ENCODE measurements around the gene FAM107B. TPM values are rescaled to one million over a fixed set of nuclear protein-coding genes. Genes with fewer than 3 reads are reported as not detected.

The FAM107B gene
- total and polyA plus RNA-seq, 12 donors, result 2.6 to 18.5 (median 6.2) TPM

GRCh38 chr10:14773551-14774213 lies 1.0 kb downstream of the FAM107B start:
- no peaks in the 10 kb centered on the region for H3K9me3 ChIP-seq
- peak in 1 of 9 donors; percentile 28 for TF ChIP-seq CTCF (IDR thresholded peaks at IDR 0.05)
- ATAC-seq, result no peak
- no peaks in the 10 kb centered on the region for H3K36me3 ChIP-seq
- H3K4me3 ChIP-seq, result no peak overlapping the region
- no peaks in the 10 kb centered on the region for H3K27me3 ChIP-seq
- no peak for DNase-seq
- intact Hi-C loops (cut with DNase I), result loop anchor here in 1 of 10 donors (5.0 kb wide), 1 partner anchor 1731 kb away; no protein-coding TSS in a partner anchor
- H3K27ac ChIP-seq, result no peak overlapping the region
- H3K4me1 ChIP-seq, result peaks cover 0 to 8% (median 0%) of the 10 kb centered on the region in 9 donors
- 85 to 91% methylated on average over 10 of the region's 10 CpGs for WGBS, 2 donors

- no peaks in the 10 kb centered on the region for H3K27me3 ChIP-seq
- H3K4me1 ChIP-seq, result no peaks in the 10 kb centered on the region
- DNase-seq (no peak), ATAC-seq (peak in 1 of 8 donors; percentile 49)
- H3K27ac ChIP-seq, result no peak overlapping the region
- 60 to 75% methylated on average over 7 of the region's 7 CpGs for WGBS, 2 donors
- no peaks in the 10 kb centered on the region for H3K9me3 ChIP-seq
- no peak overlapping the region for H3K4me3 ChIP-seq
- intact Hi-C loops (cut with DNase I), result loop anchor here in 1 of 10 donors (5.0 kb wide), 1 partner anchor 1730 kb away; no protein-coding TSS in a partner anchor
- no peak for TF ChIP-seq CTCF (IDR thresholded peaks at IDR 0.05)
- no peaks in the 10 kb centered on the region for H3K36me3 ChIP-seq
Observed at GRCh38 chr10:14772399-14772798, 2.3 kb downstream of the FAM107B start.

GRCh38 chr10:14770927-14771326 lies 3.8 kb downstream of the FAM107B start:
- H3K4me3 ChIP-seq, result no peak overlapping the region
- DNase-seq (no peak), ATAC-seq (no peak)
- intact Hi-C loops (cut with DNase I), result loop anchor here in 1 of 10 donors (5.0 kb wide), 1 partner anchor 1729 kb away; no protein-coding TSS in a partner anchor
- H3K27ac ChIP-seq, result no peak overlapping the region
- no peaks in the 10 kb centered on the region for H3K9me3 ChIP-seq
- WGBS, 2 donors, result 91 to 93% methylated on average over 2 of the region's 2 CpGs
- no peaks in the 10 kb centered on the region for H3K36me3 ChIP-seq
- no peak for TF ChIP-seq CTCF (IDR thresholded peaks at IDR 0.05)
- H3K27me3 ChIP-seq, result no peaks in the 10 kb centered on the region
- H3K4me1 ChIP-seq, result no peaks in the 10 kb centered on the region

GRCh38 chr10:14761372-14761771 lies 13.3 kb downstream of the FAM107B start:
- no peak for TF ChIP-seq CTCF (IDR thresholded peaks at IDR 0.05)
- DNase-seq, result no peak
- WGBS, 2 donors, result 87% methylated on average over 5 of the region's 5 CpGs
- H3K27me3 ChIP-seq, result no peaks in the 10 kb centered on the region
- no peaks in the 10 kb centered on the region for H3K36me3 ChIP-seq
- no peaks in the 10 kb centered on the region for H3K9me3 ChIP-seq
- no peak overlapping the region for H3K27ac ChIP-seq
- intact Hi-C loops (cut with DNase I), result no loop called here
- no peaks in the 10 kb centered on the region for H3K4me1 ChIP-seq
- ATAC-seq, result no peak
- H3K4me3 ChIP-seq, result no peak overlapping the region
